ENCODE data around the gene RAB44.

DNA sequence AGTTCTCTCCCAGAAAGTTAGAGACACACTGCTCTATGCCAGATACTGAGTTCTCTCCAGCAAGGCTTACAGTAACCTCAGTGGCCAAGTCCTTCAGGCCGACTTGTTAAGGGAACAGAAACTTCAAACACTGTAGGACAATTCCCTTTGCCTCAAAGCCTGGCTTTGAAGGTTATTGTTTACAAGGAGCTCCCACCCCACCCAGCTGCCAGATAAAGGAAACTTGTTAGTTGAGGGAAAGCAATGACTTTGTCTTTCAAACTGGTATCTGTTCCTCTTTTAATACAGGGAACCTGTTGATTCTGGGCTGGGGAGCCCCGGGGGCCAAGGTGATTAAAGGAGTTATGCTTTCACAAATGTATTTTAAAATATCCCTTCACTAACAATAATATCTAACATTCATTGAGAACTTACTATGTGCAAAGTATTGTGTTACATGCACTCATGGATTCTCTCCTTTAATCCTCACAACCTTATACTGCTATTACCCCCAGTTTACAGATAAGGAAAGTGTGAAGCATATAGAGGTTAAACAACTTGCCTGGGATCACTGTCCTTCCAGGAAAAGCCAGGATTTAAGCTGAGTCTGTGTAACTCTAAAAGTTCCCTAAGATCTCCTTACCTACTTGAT, 46.7 kb upstream of the RAB44 start:
- TF ChIP-seq GATA3 (IDR thresholded peaks at IDR 0.05; ENCODE audit: low read depth, low read length) (no peak), GATA2 (IDR thresholded peaks at IDR 0.05; ENCODE audit: low read depth, low read length) (no peak)

Measured in SH-SY5Y (cell line).